HFFc6 (cell line): ENCODE results near the gene VAMP4. TPM values are rescaled to one million over a fixed set of nuclear protein-coding genes. Genes with fewer than 3 reads are reported as not detected.
"Not testable (repeated sequence)": the region's sequence is repeated elsewhere in the genome, so short reads cannot be mapped to it uniquely, and the experiment has no call there.

Source experiments
- DNase-seq: peaks from one replicate; pipeline ENCODE4 v3.0.0-alpha.2; 2018
- H3K27ac Mint-ChIP-seq: 2 replicates; pipeline ENCODE4 v1.8.0; 2020; ENCODE audit warnings: mild to moderate bottlenecking, mixed read lengths
- H3K27me3 Mint-ChIP-seq: 2 replicates; pipeline ENCODE4 v1.8.0; 2021; ENCODE audit warnings: mild to moderate bottlenecking, moderate library complexity, mixed read lengths; ENCODE audit not compliant: insufficient read depth
- H3K36me3 Mint-ChIP-seq: 2 replicates; pipeline ENCODE4 v1.8.0; 2021; ENCODE audit warnings: low read depth, mixed read lengths
- H3K4me1 Mint-ChIP-seq: 2 replicates; pipeline ENCODE4 v1.8.0; 2020; ENCODE audit warnings: low read depth, mixed read lengths
- H3K4me3 Mint-ChIP-seq: 2 replicates; pipeline ENCODE4 v1.8.0; 2020; ENCODE audit warnings: mild to moderate bottlenecking, moderate library complexity, mixed read lengths
- H3K9me3 Mint-ChIP-seq: 2 replicates; pipeline ENCODE4 v1.8.0; 2020; ENCODE audit warnings: mild to moderate bottlenecking, mixed read lengths
- CTCF ChIP-seq: fragments of 200-600 bp; sonication (generic); IDR thresholded peaks from 2 replicates; pipeline ENCODE4 v1.5.0; 2021; ENCODE audit warnings: antibody characterized with exemption, mild to moderate bottlenecking
- total RNA-seq, 6 experiments: library from RNA; stranded (reverse); fragmentation: NEBNext Ultra II Directional; extraction: Animal tissue kit (Norgen Biotek cat#: 25700); gene quantifications; 2 replicates in 1 of 6; 3 replicates in 5 of 6; pipeline ENCODE4 v1.2.3, GENCODE V29; 2021

The VAMP4 gene
- total RNA-seq, 6 experiments from 2014 or later = 12.8 to 14.7 (median 13.4) TPM

- Mint-ChIP-seq H3K36me3 (peaks cover 21% of the 10 kb centered on the region; the same call in 1 of the 2 replicates), H3K4me1 (peaks cover 8% of the 10 kb centered on the region; the same call in 1 of the 2 replicates), H3K27ac (no peak overlapping the region), H3K4me3 (no peak overlapping the region), H3K27me3 (no peaks in the 10 kb centered on the region), H3K9me3 (no peaks in the 10 kb centered on the region)
- DNase-seq = no peak
- TF ChIP-seq CTCF = no peak
Observed at GRCh38 chr1:171730052-171730451, 11.8 kb downstream of the VAMP4 start.

DNA sequence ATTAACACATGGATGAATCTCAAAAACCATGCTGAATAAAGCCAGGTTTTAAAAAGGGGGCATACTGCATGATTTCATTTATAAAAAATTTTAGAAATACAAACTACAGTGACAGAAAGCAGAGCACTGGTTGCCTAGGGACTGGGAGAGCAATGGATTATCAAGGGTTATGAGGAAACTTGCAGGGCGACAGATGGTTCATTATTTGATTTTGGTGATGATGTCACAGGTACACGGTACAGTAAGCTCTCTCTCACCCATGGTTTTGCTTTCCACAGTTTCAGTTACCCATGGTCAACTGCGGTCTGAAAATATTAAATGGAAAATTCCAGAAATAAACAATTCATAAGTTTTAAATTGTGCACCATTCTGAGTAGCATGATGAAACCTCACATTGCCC, 14.1 kb downstream of the VAMP4 start:
- no peak for DNase-seq
- no peak overlapping the region for H3K27ac Mint-ChIP-seq
- no peak overlapping the region for H3K4me3 Mint-ChIP-seq
- peaks cover 8% of the 10 kb centered on the region; the same call in 1 of the 2 replicates for H3K4me1 Mint-ChIP-seq
- H3K36me3 Mint-ChIP-seq = peaks cover 36% of the 10 kb centered on the region
- H3K27me3 Mint-ChIP-seq = no peaks in the 10 kb centered on the region
- peaks cover 12% of the 10 kb centered on the region for H3K9me3 Mint-ChIP-seq
- no peak for TF ChIP-seq CTCF

DNA sequence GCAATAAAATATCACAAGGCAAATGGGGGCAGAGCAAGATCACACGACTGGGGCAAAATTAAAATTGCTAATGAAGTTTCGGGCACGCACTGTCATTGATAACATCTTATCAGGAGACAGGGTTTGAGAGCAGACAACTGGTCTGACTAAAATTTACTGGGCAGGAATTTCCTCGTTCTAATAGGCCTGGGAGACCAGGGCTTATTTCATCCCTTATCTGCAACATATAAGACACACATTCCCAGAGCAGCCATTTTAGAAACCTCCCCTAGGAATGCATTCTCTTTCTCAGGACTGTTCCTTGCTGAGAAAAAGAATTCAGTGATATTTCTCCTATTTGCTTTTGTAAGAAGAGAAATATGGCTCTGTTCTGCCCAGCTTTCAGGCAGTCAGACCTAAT, 18.7 kb downstream of the VAMP4 start:
- peaks cover 42% of the 10 kb centered on the region for H3K36me3 Mint-ChIP-seq
- peaks cover 21% of the 10 kb centered on the region for H3K9me3 Mint-ChIP-seq
- H3K4me1 Mint-ChIP-seq, H3K27me3 Mint-ChIP-seq, DNase-seq, H3K27ac Mint-ChIP-seq, H3K4me3 Mint-ChIP-seq: not testable (repeated sequence)

- Mint-ChIP-seq H3K4me1 (peaks cover 30% of the 10 kb centered on the region), H3K9me3 (peaks cover 20% of the 10 kb centered on the region), H3K36me3 (peaks cover 18% of the 10 kb centered on the region), H3K27me3 (no peaks in the 10 kb centered on the region), H3K27ac (no peak overlapping the region), H3K4me3 (no peak overlapping the region)
- TF ChIP-seq CTCF = no peak
- no peak for DNase-seq
Observed at GRCh38 chr1:171718848-171719247, 23.0 kb downstream of the VAMP4 start.

DNA sequence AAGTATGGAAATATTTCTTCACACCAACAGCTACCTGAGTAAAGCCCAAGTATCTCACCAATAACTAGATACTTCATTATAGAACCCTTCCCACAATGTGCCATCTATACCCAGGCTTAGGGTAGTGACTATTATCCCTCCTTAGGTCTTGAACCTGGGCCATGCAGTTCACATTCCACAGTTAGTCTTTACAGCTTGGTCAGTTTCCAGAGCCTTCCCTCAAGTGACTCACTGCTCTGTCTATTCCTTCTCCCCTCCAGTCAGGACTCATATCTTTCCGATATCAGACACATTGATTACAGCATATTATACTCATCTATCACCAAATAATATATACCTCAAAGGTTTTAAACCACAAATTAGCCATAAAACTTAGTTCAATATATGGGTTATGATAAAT, 23.6 kb downstream of the VAMP4 start:
- Mint-ChIP-seq H3K4me1 (peaks cover 30% of the 10 kb centered on the region), H3K27me3 (no peaks in the 10 kb centered on the region), H3K36me3 (peaks cover 12% of the 10 kb centered on the region), H3K27ac (peak overlapping the region; percentile 50), H3K9me3 (peaks cover 14% of the 10 kb centered on the region), H3K4me3 (no peak overlapping the region)
- TF ChIP-seq CTCF = no peak
- no peak for DNase-seq

DNA sequence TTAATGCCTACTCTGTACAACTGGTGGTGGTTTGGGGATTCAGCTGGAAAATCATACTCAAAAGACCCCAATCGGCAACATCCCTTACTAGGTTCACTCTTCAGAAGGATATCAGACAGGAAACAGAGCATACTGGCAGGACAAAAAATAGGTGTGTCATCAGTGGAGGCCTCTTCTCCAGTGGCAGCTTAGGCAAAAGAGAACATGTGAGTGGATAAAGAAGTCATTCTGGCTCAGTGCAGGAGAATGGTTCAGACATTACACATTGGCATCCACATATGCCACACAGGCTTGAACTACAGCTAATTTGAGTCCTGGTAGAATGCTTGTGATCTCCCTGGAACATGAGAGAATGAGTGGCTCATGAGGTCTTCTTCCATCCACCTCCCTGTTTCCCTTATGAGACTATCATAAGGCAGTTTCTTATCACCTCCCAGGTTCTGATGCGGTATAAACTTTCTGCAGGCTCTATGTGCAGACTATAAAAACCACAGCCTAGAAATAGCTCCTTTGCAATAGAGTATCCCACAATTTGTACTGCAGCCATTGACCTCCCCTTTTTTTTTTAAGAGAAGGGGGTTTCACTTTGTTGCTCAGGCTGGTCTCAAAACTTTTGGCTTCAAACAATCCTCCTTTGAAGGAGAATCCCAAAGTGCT, 24.7 kb downstream of the VAMP4 start:
- peak; percentile 41 for DNase-seq
- Mint-ChIP-seq H3K27me3 (no peaks in the 10 kb centered on the region), H3K4me1 (peaks cover 30% of the 10 kb centered on the region), H3K36me3 (peaks cover 2% of the 10 kb centered on the region; the same call in 1 of the 2 replicates), H3K9me3 (peaks cover 3% of the 10 kb centered on the region; the same call in 1 of the 2 replicates), H3K27ac (peak overlapping the region; percentile 65), H3K4me3 (no peak overlapping the region)
- no peak for TF ChIP-seq CTCF
